T47D (cell line): Measurements from ENCODE around the gene SPG7.

Experiments used
- DNase-seq, 2 experiments: peaks; one replicate each; pipeline versions ENCODE4 v3.0.0 to v3.0.0-alpha.2; 2011 to 2012; ENCODE audit warnings: low read depth in 1 of 2, low spot score in 1 of 2
- JUND ChIP-seq: IDR thresholded peaks from 2 replicates; pipeline ENCODE4 v1.6.1; 2012; ENCODE audit warnings: low read depth
- in situ Hi-C: cut with HindIII; loops from 2 replicates; pipeline ENCODE4 v1.10.0; 2016; ENCODE audit warnings: low sequenced_read_pairs, low pct_unique_long_range_greater_than_20kb

Gene SPG7

DNA sequence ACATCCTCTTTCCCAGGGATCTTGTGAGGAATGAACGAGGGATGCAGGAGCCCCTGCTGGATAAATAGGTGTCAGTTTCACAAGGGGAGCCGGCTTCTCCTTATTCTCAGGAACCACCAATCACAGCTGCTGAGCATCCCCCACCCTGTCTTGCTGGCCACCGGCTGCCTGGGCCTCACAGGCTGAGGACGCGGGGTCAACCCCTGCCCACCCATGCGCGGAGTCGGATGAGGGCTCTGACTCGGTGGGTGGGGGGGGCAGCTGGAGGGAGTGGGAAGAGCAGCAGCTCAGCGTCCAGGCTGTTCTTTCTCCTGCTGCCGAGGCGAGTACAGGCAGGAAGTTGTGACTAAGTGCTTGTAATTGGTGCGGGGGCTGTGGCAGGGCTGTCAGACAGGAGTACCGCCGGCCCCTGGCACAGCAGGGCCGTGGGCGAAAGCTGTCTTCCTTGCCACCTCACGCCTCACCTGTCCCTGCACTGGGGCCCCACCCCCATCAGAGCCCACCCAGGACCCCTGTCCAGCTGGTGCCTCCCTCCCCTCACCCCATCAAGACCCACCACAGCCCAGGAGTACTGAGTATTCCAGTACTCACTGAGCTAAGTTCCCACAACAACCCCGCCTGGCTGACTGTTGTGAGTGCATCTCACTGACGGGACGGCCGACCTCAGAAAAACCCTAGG lies 94.2 kb downstream of the SPG7 start:
- in situ Hi-C loops = no loop called here
- TF ChIP-seq JUND = no peak
- DNase-seq = no peak

DNA sequence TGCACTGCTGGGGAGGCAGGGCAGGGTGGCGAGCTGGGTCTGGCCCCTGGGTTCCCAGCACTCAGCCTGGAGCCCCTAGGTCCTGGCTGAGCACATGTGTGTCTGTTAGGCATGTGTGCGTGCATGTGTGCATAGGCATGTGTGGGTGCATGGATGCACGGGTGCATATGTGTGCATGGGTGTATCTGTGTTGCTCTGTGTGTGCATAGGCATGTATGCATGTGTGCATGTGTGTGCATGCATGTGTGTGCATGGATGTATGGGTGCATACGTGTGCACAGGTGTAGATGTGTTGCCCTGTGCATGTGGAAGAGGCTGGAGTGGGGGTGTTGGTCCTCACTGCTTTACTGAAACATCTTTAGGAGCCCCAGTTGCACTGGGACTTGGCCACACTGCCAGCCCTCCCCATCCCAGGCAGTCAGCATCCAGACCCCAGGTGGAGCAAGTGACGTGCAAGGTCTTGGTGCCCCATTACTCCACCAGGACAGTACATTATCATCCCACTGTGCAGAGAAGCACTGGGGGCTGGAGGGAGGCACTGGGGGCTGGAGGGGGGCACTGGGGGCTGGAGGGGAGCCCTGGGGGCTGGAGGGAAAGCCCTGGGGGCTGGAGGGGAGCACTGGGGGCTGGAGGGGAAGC lies 94.9 kb downstream of the SPG7 start:
- no peak for DNase-seq
- no peak for TF ChIP-seq JUND
- in situ Hi-C loops = no loop called here

DNA sequence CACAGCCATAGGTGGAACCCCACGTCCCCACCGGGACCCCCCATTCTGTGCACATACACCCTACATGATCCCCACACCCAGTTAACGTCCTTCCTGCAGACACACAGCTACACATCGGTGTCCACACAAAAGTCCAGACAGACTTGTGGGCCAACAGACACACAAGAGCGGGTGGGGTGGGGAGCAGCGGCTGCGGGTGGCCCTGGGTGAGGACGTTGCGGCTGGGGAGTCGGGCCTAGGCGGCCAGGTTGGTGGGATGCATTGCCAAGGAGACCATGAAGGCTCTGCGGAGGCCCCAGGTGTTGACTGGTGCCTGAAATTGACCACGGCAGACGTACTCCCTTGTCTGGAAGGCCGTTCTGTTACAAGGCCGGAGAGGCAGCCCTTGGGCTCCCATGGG lies 96.6 kb downstream of the SPG7 start:
- no peak for TF ChIP-seq JUND
- DNase-seq = no peak
- in situ Hi-C loops = no loop called here

DNA sequence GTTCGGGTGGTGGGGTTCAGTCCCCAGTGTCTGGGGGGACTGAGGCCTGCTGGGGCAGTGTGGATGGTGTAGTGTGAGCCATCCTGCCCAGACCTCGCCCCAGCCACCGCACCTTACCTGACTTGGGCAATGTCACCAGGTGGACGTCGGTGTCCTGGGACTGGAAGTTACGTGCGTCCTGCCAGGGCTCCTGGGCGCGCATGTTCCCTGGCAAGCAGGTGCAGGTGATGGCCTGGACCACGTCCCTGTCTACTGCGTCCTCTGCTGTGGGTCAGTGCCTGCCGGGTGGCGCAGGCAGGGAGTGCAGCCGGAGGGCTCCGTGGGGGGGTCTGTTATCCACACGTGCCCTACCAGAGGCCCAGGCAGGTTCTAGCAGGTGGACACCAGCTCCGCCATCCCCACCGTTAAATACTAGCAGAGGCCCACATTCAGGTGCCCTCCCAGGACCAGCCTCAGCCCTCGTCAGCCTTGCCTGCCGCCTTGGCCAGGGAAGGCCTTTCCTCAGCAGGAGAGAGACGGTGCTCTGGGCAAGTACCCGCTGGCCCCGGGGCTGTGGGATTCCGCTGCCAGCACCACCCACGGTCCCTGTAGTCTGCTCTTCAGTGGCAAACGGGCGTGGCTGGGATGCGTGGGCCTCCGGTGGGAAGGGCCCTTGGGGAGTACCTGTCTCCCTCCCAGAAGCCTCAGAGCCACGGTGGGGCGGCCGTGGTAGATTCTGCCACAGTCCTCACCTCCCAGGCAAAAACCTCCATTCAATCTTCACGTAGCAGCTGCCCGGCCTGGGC lies 97.2 kb downstream of the SPG7 start:
- TF ChIP-seq JUND = no peak
- in situ Hi-C loops = no loop called here

DNA sequence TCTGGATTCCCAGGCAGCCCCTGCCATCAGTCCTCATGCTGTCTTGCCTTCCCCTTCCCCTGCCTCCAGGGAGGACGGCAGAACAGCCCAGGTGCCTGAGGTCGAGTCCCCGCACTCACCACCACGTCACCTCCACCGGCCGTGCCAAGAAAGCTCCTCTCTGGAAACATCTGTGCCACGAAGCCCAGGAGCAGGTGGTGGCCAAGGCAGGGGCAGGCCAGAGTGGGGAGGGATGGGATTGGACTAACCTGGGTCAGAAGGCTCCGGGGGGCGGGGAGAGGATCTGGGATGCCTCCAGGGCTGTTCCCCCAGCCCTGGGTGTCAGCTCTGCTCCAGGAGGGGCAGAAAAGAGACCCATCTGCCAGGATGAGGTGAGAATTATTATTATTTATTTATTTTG lies 97.8 kb downstream of the SPG7 start:
- DNase-seq = no peak
- in situ Hi-C loops = no loop called here
- no peak for TF ChIP-seq JUND

More for the DNA sequence above, 97.2 kb downstream of the SPG7 start:
- no peak for DNase-seq
